Fibroblast of skin of right biceps (primary cell): Measurements from ENCODE around the gene SERPINA10.
A peak's percentile ranks its signal among the peaks of the same experiment; 100 is the strongest.
"Not testable (repeated sequence)": the region's sequence is repeated elsewhere in the genome, so short reads cannot be mapped to it uniquely, and the experiment has no call there.

ENCODE experiments used
- DNase-seq: peaks from one replicate; pipeline ENCODE4 v3.0.0-alpha.2; 2013

Gene SERPINA10

DNA sequence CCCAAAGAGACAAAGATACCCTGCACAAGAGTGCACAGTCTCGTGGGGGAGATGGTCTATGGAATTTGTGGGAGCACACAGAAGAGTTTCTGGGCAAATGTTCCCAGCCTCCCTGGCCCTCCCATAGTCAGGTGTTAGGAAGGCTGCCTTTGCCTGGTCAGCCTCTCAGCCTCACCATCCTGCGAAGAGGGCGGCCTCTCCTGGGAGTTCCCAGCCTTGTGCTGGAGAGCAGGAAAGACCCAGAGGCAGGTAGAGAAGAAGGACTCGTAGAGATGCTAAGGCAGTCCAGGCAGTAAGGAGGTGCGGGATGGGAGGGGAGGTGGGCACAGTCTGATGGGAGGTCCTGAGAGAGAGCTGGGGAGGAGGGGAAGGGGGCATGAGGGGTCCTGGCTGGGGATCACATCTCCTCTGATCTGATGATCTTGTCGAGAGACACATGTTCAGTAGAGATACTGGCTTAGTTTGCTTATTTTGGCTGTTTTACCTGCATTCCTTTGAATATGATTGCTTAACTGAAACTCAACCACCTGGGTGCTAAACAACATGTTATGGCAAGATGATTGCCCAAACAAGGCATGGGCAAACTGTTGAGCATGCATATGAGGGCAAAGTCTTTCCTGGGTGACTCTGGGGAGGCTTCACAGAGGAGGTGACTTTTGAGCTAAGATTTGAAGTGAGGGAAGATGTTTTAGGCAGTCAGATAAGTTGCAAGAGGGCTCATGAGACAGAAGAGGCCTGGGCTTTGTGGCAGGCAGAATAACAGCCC lies 19.6 kb upstream of the SERPINA10 start:
- no peak for DNase-seq

DNA sequence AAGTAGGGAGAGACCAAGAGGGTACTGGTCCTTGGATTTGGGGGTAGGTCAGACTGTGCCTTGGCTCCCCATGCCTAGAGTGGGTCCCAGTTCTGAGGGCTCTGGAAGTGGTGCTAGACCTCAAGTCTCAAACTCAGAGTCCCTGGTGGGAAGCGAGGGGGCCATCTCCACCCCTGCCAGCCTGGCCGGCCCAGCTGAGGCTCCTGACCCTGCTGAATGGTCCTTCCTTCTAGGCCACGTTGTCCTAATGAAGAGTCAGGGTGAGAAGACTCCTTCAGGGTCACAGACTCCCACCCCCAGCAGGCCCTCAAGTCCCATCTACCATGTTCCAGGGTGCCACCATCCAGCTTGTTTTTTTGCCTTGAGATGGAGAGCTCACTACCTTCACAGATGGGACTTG lies 17.2 kb upstream of the SERPINA10 start:
- no peak for DNase-seq

DNA sequence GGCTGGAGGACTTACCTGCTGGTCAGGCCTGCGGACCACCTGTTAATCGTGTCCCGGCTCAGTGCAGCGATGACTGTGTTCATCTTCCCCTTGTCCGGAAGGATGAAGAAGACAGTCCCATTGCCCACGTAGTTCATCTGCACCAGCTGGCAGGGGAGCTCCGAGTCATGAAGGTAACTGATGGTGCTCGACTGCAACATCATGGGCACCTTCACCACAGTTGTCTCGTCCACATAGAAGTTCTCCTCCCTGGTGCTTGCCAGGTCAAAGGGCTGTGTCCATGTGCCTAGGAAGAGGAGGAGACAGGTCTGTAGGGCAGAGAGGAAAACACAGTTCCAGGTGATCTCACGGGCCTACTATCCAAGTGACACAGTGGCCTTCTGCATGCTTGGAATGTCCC lies 16.7 kb upstream of the SERPINA10 start:
- no peak for DNase-seq

DNA sequence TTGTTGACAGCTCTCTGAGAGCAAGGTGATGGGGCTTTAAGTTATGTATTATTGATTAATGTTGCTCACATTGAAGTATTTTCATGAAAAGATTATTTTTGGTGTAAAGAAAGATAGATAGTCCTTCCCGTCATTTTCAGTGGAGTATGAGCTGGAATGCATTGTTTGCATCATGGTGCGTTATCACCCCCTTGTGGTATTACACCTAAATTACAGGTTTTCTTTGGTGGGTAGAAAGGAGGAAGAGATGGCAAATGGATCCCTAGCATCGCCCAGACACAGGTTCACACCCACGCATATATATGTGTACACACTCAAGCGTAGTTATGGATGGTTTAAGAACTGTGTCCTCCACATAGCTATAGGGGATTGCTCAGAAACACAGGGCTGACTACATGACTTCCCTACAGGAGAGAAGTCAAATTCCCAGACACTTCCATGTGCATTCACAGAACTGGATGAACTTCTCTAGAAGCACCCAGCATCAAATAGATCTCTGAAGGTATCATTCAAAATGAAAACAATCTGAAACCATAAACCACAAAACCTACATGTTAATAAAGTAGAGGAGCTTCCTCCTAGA lies 14.4 kb upstream of the SERPINA10 start:
- peak; percentile 8 for DNase-seq

DNA sequence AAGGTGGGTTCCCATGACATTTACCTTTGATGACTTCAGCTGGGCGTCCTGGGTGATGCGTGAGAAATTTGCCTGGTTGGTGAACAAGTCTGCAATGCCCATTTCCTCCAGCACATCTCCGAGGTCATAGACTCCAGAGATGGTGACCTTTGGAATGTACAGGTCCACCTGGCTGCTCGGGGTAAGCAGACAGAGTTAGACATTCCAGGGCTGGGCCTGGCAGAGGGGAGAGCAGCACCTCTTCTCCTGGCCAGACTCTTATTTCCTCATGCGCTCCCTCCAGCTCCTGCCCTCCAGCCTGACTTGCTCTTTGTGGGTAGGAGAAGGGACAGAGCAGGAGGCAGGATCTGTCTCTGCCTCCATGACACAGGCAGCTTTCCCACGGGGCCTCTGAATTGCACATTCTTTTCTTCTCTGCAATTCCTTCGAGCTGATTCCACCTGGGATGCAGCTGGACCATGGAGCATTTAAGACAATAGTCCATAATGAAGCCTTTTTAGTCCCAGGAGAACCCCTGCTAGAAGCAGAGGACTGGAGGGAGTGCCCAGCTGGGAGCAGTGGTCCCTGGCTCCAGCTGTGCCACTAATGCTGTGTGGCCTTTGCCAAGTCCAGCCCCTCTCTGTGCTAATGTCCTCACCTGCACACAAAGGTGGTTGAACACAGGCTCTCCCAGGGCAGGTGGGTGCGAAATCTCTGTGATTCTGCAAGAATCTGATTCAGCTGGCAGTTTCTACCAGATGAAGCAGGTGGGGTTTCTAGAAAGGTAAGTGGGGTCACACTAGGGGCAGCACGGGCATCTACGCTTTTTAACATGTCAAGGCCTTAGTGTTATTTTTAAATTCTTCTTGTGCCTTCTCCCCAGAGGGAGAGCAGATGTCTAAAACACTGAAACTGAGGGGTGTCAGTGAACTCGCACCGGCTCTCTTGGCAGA lies 13.2 kb upstream of the SERPINA10 start:
- DNase-seq, result no peak

DNA sequence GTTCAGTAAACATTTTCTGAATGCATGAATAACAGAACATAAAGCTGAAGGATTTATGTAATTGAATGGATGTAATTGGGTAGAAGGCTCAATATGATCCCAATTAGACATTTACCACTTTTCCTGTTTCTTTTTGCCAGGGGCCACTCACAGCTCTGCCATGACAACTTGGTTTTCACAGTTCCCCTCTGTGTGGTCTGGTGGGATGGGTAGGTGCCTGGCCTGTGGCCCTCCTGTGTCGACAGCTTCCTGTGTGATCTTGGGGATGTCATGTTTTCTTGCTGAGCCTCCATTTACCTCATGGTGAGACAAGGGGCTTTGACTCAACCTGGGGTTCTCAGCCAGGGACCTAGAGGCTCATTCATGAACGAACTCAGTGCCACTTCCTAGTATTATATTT lies 12.6 kb upstream of the SERPINA10 start:
- no peak for DNase-seq

DNA sequence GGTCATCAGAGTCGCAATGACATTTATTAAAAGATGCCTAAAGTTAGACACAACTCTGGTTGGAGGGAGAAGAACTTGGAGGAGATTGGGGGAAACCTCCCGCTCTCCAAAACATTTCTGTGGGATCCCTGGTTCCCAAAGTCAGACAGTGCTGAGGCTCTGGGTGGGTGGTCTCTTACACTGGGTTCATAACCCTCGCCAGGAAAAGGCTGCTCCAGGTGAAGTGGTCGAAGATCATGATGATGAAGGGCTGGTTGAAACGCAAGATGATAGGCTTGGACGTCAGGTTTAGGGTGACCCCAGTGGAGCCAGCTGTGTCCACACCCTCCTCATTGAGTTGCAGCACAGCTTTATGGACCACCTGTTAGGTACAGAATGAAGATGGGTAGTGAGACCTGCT lies 11.2 kb upstream of the SERPINA10 start:
- no peak for DNase-seq

DNA sequence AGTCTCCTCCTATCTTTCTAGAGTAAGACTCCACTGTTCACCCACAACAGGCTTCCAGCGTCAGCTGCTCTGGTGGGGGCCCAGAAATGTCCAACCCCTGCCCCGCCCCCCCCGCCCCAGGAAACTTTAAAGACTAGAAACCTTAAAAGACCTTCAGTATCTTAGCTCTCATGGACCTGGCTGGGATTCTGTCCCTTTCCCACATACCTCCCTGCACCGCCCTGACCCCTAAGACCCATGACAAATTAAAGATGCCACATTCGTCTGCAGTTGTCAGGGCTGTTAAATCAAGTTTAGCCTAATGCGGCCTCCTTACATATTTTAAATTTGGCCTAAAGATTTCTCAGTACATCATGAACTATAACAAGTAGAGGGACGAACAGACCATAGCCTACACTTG lies 10.0 kb upstream of the SERPINA10 start:
- no peak for DNase-seq

DNA sequence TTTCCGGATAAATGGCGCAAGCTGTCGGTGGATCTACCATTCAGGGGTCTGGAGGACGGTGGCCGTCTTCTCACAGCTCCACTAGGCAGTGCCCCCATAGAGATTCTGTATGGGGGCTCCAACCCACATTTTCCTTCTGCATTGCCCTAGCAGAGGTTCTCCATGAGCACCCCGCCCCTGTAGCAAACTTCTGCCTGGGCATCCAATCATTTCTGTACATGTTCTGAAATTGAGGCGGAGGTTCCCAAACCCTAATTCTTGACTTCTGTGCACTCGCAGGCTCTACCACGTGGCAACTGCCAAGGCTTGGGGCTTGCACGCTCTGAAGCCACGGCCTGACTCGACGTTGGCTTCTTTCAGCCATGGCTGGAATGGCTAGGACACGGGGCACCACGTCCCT lies 5.1 kb upstream of the SERPINA10 start:
- no peak for DNase-seq

DNA sequence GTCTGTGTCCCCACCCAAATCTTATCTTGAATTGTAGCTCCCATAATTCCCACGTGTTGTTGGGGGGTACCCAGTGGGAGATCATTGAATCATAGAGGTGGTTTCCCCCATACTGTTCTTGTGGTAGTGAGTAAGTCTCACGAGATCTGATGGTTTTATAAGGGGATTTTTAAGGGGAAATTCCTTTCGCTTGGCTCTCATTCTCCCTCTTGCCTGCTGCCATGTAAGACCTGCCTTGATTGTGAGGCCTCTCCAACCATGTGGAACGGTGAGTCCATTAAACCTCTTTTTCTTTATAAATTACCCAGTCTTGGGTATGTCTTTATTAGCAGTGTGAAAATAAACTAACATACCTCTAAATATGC lies 3.1 kb upstream of the SERPINA10 start:
- DNase-seq, result not testable (repeated sequence)

DNA sequence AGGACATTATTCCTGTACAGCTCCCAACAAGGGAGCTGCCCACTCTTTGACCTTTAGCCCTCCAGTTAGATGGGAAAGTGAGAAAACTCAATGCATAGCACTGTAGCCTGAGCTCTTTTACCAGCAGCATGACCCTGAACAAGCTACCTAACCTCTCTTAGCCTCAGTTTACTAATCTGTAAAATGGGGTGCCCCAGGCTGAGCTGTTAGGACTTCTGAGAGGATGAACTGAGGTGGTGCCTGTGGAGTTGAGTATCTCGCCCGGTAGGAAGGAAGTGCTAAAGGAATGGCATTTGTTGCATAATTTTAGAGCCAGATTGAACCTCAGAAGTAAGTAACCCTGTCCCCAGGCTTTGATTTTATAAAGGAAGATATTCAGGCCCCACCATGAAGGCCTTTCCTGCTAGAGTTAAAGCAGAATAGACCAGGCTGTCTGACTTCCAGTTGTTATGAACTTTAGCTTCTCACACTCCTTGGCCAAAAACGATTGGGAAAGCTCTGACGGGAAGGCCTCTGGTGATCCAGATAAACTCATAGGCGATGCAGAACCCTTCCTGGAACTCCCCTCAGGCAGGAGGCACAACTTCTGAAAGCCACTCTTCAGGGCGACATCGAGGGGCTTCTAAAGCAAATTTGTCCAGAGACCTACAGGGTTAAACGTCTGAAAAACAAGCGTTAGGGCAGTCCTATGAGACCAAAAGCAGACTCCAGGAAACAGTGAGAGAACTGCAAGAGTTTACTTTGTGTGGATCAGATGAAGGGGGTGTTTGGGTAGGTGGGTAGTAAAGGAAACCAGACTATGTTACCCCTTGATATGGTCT lies 2.5 kb upstream of the SERPINA10 start:
- DNase-seq, result no peak

DNA sequence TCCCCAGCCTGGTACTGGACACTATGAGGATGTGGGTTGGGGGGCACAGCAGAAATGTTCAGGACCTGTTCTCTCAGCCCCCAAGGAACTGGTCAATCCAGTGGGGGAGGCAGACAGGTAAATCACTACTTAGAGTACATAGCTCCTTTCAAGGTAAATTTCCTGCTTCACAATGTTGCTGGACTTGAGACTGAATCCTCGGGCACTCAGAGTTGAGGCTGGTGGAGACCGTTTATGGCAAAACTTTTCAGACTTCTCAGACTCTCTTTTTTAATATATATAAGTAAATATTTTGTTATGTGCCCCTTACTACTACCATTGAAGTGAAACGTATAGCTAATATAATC lies 483 bp upstream of the SERPINA10 start:
- no peak for DNase-seq

DNA sequence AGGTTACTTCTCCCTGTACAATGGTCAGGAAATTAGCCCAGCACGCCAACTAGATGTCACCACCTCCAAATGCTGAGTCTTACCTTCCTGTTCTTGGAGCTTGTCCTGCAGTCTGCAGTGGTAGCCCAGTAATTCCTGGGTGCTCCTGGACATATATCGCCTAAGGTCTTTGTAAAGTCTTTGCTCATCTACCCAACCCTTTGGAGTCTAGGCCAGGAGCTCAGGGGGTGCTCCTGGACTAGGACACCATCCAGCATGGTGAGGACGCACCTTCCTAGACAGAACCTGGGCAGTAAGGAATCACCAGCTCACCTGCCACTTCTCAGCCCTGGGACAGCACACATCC lies 569 bp downstream of the SERPINA10 start:
- no peak for DNase-seq

DNA sequence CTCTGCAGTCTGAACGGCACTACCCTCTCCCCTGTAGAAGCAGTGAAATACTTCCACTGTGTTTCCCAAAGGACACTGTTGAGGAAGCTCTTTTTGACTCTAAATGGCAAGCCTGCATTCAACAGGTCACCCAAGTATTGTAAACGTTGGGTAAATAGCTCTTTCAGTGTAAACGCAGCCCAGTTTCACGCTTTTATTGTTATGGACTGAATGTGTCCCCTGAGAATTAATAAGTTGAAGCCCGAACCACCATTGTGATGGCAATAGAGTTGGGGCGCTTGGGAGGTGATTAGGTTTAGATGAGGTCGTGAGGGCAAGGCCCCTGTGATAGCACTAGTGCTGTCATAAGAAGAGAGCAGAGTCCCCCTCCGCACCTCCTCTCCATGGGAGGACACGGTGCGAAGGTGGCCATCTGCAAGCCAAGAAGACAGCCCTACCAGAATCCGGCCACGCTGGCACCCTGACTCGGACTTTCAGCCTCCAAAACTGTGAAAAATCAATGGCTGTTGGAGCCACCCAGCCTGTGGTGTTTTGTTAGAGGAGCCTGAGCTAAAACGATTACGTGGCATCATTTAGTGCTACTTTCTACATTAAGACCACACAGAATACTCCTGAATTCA lies 1.1 kb downstream of the SERPINA10 start:
- DNase-seq, result no peak

DNA sequence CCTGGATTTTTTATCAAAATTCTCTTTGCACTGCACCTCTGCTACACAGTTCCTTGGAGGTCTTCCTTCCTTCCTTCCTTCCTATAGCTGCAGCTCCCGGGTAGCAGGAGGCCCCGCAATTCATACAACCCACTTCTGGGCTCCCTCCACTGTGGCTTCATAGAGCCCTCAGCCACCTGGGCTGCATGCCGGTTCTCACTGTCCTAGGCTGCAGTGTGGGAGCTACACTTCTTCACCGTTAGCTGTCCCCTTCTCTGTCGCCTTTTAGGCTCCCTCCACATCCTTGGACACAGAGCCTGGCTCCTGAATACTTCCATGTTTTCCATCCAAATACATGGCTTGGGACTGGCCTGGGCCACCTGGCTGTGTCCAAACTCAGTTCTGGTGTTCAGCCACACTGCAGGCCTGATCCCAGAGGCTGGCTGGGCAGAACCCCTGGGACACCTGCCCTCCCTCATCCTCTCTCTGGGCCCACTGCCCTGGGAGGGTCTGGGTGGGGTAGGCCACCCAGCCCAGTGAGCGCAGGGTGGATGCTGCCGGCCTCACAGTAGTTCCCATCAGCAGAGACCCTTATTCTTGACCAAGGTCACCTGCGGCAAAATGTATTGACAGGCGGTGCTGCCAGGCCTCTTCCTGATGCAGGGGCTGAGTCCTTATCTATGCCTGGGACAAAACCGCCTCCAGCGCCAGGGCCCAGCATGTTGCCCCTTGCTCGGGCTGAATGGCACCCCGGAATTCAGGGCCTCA lies 1.7 kb downstream of the SERPINA10 start:
- DNase-seq, result no peak

DNA sequence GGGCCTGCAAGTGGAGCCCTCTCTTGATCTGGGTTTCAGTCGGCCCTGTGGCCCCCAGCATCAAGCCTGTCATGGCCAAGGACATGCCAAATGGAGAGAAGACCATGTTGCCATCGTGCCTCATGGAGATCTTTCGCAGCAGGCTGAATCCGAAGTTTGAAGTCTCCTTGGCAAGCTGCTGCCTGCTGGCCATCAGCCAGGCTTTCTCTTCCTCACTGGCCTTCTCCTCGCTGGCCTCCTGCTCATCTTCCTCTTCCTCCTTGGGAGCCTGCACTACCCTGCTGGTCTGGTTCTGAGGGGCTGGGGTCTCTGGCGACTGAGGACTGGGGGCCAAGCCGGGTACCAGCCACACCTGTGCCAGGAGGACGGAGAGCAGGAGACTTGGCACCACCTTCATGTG lies 2.9 kb downstream of the SERPINA10 start:
- DNase-seq, result no peak

DNA sequence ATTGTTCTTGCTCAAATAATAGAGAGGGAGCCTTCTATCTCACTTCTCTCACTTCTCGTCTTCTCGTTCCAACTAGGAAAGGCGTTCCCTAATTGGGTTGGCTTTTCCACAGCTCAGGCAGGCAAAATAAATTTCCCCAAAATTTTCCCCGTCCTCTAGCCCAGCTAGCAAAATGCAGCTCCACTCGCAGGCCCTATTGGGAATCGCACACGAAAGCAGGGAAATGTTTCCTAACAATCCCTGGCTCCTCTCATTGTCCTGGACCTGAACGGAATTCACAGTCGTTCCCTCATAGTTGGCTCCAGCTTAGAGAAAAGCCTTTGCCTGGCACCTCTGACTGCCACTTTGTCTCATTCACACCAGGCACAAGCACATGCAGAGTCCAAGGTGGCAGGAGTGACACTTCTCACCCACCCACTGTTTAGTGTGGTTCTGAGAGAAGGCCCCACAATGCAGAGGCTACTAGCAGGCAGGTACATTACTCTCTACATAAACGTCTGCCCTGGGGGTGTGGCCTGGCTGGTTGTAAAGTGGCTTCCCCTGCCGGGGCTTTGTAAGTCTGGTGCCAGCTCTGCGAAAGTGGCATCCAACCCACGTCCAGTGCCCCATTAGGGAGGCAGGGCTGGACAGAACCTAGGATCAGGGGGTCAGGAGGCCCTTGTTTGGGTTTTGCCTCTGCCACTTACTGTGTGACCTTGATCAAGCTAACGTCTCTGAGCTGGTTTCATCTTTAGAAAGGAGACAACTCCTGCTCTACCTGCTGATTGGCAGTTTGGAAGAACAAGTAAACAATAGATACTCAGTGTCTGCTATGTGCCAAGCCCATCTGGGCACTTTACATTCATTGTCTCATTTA lies 4.2 kb downstream of the SERPINA10 start:
- DNase-seq, result no peak

DNA sequence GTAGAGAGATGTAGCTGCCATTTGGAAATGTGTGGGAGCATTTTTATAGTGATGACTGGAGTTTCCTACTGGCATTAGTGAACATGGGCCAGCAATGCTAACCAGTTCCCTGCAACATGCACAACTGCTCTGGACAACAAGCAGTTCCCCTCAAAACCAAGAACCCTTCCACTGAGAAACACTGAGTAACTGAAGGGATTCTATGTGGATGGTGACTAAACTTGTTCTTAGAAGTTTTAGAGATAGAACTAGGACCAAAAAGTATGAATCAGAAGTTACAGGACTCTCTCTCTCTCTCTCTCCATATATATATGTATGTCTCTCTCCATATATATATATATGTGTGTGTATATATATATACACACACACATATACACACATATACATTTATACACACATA lies 7.9 kb downstream of the SERPINA10 start:
- no peak for DNase-seq

DNA sequence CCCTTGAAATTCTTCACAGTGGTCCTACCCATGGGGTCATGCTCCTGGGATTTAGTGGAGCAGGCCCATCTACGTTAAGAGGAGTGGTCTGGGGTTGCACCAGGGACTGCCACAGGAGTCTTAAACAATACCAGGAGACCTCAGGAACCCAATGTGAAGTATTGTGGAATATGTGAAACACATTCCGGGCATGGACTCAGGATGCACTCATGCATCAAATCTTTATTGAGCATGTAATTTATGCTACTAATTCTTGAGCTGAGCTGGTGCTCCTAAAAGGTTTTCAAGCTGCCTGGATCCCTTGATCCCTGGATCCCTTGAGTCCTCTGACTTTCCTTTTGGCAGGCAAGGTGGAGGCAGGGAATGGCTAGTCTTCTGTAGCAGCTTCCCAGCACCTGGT lies 8.8 kb downstream of the SERPINA10 start:
- DNase-seq, result no peak

DNA sequence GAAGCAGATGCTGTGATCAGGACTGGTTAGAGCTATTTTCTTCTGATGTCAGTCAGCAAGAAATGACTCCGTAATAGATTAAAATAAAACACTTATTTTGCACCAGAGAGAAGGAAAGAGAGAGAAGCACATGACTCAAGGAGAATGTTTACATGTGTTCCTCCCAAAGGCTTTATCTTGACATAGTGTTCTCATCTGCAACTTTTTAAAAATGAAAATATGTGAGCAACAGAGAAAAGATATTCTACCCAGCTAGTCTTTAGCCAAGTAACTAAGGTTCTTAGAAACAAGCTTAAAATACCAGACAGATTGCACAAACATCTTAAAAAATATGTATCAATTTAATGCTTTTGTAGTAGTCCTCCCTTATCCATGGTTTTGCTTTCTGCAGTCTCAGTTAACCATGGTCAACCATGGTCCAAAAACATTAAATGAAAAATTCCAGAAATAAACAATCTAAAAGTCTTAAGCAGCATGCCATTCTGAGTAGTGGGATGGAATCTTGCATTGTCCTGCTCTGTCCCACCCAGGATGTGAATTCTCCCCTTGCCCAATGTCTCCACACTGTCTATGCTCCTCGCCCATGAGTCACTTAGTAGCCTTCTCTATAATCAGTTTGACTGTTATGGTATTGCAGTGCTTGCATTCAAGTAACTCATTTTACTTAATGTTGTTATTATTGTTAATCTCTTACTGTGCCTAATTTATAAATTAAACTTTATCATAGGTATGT lies 9.9 kb downstream of the SERPINA10 start:
- DNase-seq, result peak; percentile 54
